ENCODE measurements around the gene MTOR. TPM values are rescaled to one million over a fixed set of nuclear protein-coding genes. Genes with fewer than 3 reads are reported as not detected.

The MTOR gene
- total and polyA plus RNA-seq, 10 of the 15 experiments (the other 5 are each of a cell fraction or from before 2014, with no cell fraction given): 6.6 to 41.8 (median 29.8) TPM

GRCh38 chr1:11175461-11175860 lies 86.9 kb downstream of the MTOR start:
- ChIA-PET RAD21 (ENCODE audit: unreplicated experiment) (no interaction called here), CTCF (interaction anchor here (0.9 kb wide), 1 partner anchor 138 kb away, joined by 3 read pairs; no protein-coding TSS in a partner anchor), POLR2A (no interaction called here), SMC1A (ENCODE audit: uncharacterized antibody, unreplicated experiment) (no interaction called here)
- Histone ChIP-seq H3K9me3 (replicated peaks; ENCODE audit: control insufficient read depth, insufficient read depth, low read length) (no peaks in the 10 kb centered on the region), H3K79me2 (ENCODE audit: control insufficient read depth, insufficient read depth, low read length) (no peaks in the 10 kb centered on the region), H4K20me1 (ENCODE audit: control insufficient read depth, insufficient read depth) (no peaks in the 10 kb centered on the region), H3K27me3 (replicated peaks in 1 of 2; ENCODE audit: control insufficient read depth in 2 of 2, insufficient read depth in 2 of 2, low read length in 1 of 2) (no peaks in the 10 kb centered on the region), H3K9ac (ENCODE audit: control insufficient read depth, insufficient read depth, low read length) (no peak overlapping the region), H3K4me3 (no peak overlapping the region), H3K27ac (ENCODE audit: control insufficient read depth, insufficient read depth) (no peak overlapping the region), H3K4me1 (ENCODE audit: control insufficient read depth, insufficient read depth, low read length) (no peaks in the 10 kb centered on the region), H3K4me2 (ENCODE audit: control insufficient read depth, insufficient read depth) (no peak overlapping the region), H3K36me3 (ENCODE audit: control insufficient read depth in 2 of 2, insufficient read depth in 2 of 2, low read length in 1 of 2) (peaks cover 2 to 7% of the 10 kb centered on the region in 2 experiments; a peak in 3 of 4 replicates), H2AFZ (ENCODE audit: control insufficient read depth, low read depth, low read length) (no peak overlapping the region)
- 97% methylated on average over 10 of the region's 10 CpGs for WGBS (ENCODE audit: insufficient coverage, insufficient replicate concordance, low lambda C conversion rate, missing lambda C conversion rate)
- intact Hi-C loops (cut with micrococcal nuclease; ENCODE audit: unreplicated experiment): no loop called here
- in situ Hi-C loops (cut with MboI): no loop called here
- DNase-seq (ENCODE audit: low read depth, low spot score) (no peak), ATAC-seq (no peak), FAIRE-seq (no peak)
- TF ChIP-seq TCF3 (IDR thresholded peaks at IDR 0.05; ENCODE audit: borderline replicate concordance, insufficient read depth, low read depth, low read length) (no peak), SP1 (IDR thresholded peaks at IDR 0.05; ENCODE audit: low read depth, low read length) (no peak), SREBF1 (IDR thresholded peaks at IDR 0.05; ENCODE audit: low read length) (no peak), GABPA (IDR thresholded peaks at IDR 0.05; ENCODE audit: low read depth) (no peak), ZNF217 (IDR thresholded peaks at IDR 0.05) (no peak), YY1 (IDR thresholded peaks at IDR 0.05; ENCODE audit: low read depth, low read length) (no peak), FOS (IDR thresholded peaks at IDR 0.05; ENCODE audit: borderline replicate concordance, extremely low read depth, insufficient read length) (no peak), RELA (IDR thresholded peaks at IDR 0.05; ENCODE audit: borderline replicate concordance, partially characterized antibody) (no peak), E2F4 (IDR thresholded peaks at IDR 0.05; ENCODE audit: low read depth, low read length) (no peak), ESRRA (IDR thresholded peaks at IDR 0.05; ENCODE audit: low read length) (no peak), NRF1 (conservative IDR thresholded peaks at IDR 0.05; ENCODE audit: low read depth, low read length) (no peak), MTA3 (IDR thresholded peaks at IDR 0.05; ENCODE audit: borderline replicate concordance, low read length) (no peak), IRF4 (IDR thresholded peaks at IDR 0.05; ENCODE audit: low read depth, low read length) (no peak), SMARCA5 (IDR thresholded peaks at IDR 0.05) (no peak), FOXM1 (IDR thresholded peaks at IDR 0.05; ENCODE audit: low read depth, low read length) (no peak), CBX5 (IDR thresholded peaks at IDR 0.05; ENCODE audit: low read depth) (no peak), CREB1 (IDR thresholded peaks at IDR 0.05; ENCODE audit: low read depth) (no peak), YBX1 (IDR thresholded peaks at IDR 0.05) (no peak), NKRF (conservative IDR thresholded peaks at IDR 0.05) (no peak), ATF2 (IDR thresholded peaks at IDR 0.05; ENCODE audit: low read length) (no peak)
- BruUV-seq (replicated peaks): no TSS peak
